HG02759 (cell line): ENCODE measurements around the gene FOXP1.

Experiments used
- ATAC-seq: cut with Tn5 transposase; IDR thresholded peaks from one replicate; pipeline ENCODE4 v1.9.1; 2021; ENCODE audit warnings: mild to moderate bottlenecking, moderate library complexity; ENCODE audit not compliant: unreplicated experiment

Gene FOXP1

GRCh38 chr3:71120012-71120411 lies 463.5 kb downstream of the FOXP1 start:
- no peak for ATAC-seq

GRCh38 chr3:71119171-71119570 lies 464.4 kb downstream of the FOXP1 start:
- no peak for ATAC-seq

- no peak for ATAC-seq
These were observed 465.1 kb downstream of the FOXP1 start for GRCh38 chr3:71118436-71118835.

GRCh38 chr3:71117572-71118247 lies 465.8 kb downstream of the FOXP1 start:
- ATAC-seq = no peak

GRCh38 chr3:71114610-71115009 lies 468.9 kb downstream of the FOXP1 start:
- ATAC-seq = no peak

- no peak for ATAC-seq
These were observed 471.0 kb downstream of the FOXP1 start for GRCh38 chr3:71112576-71112975.

- ATAC-seq = no peak
These were observed 471.6 kb downstream of the FOXP1 start for GRCh38 chr3:71111784-71112440.

- no peak for ATAC-seq
These were observed 472.9 kb downstream of the FOXP1 start for GRCh38 chr3:71110385-71111222.

- no peak for ATAC-seq
These were observed 473.6 kb downstream of the FOXP1 start for GRCh38 chr3:71109977-71110285.

- ATAC-seq = no peak
These were observed 474.1 kb downstream of the FOXP1 start for GRCh38 chr3:71109241-71109976.

- no peak for ATAC-seq
These were observed 475.6 kb downstream of the FOXP1 start for GRCh38 chr3:71107926-71108325.

GRCh38 chr3:71104976-71105375 lies 478.6 kb downstream of the FOXP1 start:
- ATAC-seq = no peak

GRCh38 chr3:71104556-71104955 lies 479.0 kb downstream of the FOXP1 start:
- no peak for ATAC-seq

GRCh38 chr3:71104121-71104541 lies 479.4 kb downstream of the FOXP1 start:
- no peak for ATAC-seq

GRCh38 chr3:71103430-71103921 lies 480.1 kb downstream of the FOXP1 start:
- no peak for ATAC-seq

GRCh38 chr3:71102111-71102983 lies 481.2 kb downstream of the FOXP1 start:
- no peak for ATAC-seq

- no peak for ATAC-seq
These were observed 481.9 kb downstream of the FOXP1 start for GRCh38 chr3:71101626-71102025.

GRCh38 chr3:71101014-71101413 lies 482.5 kb downstream of the FOXP1 start:
- ATAC-seq = no peak

- no peak for ATAC-seq
These were observed 483.4 kb downstream of the FOXP1 start for GRCh38 chr3:71099997-71100719.
